HEK293 (cell line): ENCODE results near the gene PLLP.

Source experiments
- CTCF ChIA-PET: fragments of 350-600 bp; formaldehyde crosslinking; extraction: SDS; loops from one replicate; lab custom pipeline; 2021; ENCODE audit warnings: antibody characterized with exemption; lab: Yijun Ruan, JAX
- POLR2A ChIA-PET: fragments of 300-600 bp; formaldehyde crosslinking; extraction: SDS; loops from one replicate; lab custom pipeline; 2020; ENCODE audit warnings: antibody characterized with exemption, inconsistent platforms; lab: Yijun Ruan, JAX
- H3K27ac ChIP-seq: fragments of 200-500 bp; sonication (Bioruptor generic); 2 replicates; pipeline ENCODE4 v1.5.1; 2014; ENCODE audit warnings: low read depth, low read length, control low read depth, inconsistent platforms; ENCODE audit errors: extremely low read depth
- H3K36me3 ChIP-seq, 2 experiments: fragments of 200-500 bp in 1 of 2; sonication (Bioruptor generic) in 1 of 2; 1 replicate in 1 of 2; 2 replicates in 1 of 2; pipeline ENCODE4 v1.5.1; 2014 to 2017; ENCODE audit warnings: inconsistent platforms in 2 of 2, low read length in 2 of 2; ENCODE audit not compliant: control insufficient read depth in 2 of 2, insufficient read depth in 1 of 2
- H3K4me1 ChIP-seq: fragments of 200-500 bp; sonication (Bioruptor generic); 2 replicates; pipeline ENCODE4 v1.5.1; 2014; ENCODE audit warnings: mild to moderate bottlenecking, low read length, inconsistent platforms; ENCODE audit not compliant: control insufficient read depth, insufficient read depth
- H3K4me3 ChIP-seq: 2 replicates; pipeline ENCODE4 v1.5.1; 2011; ENCODE audit warnings: low read depth, mild to moderate bottlenecking, control low read depth, low read length, moderate library complexity
- H3K9me3 ChIP-seq: fragments of 200-500 bp; sonication (Bioruptor generic); 2 replicates; pipeline ENCODE4 v1.5.1; 2014; ENCODE audit warnings: low read depth, low read length, inconsistent platforms; ENCODE audit not compliant: control insufficient read depth, insufficient read depth
- BCL11B ChIP-seq: fragments of 450-650 bp; formaldehyde crosslinking; IDR thresholded peaks from 2 replicates; pipeline ENCODE4 v1.5.1; 2016; ENCODE audit warnings: low read depth, missing biosample characterization, missing genetic modification characterization
- CTCF ChIP-seq: fragments of 450-650 bp; formaldehyde crosslinking; IDR thresholded peaks from 2 replicates; pipeline ENCODE4 v1.5.1; 2016; ENCODE audit warnings: missing biosample characterization, missing genetic modification characterization
- HOXA7 ChIP-seq: sonication (generic); formaldehyde crosslinking; IDR thresholded peaks from 2 replicates; pipeline ENCODE4 v1.8.1; 2022; ENCODE audit warnings: missing genetic modification reagents, borderline replicate concordance
- PRDM1 ChIP-seq: fragments of 450-650 bp; formaldehyde crosslinking; IDR thresholded peaks from 2 replicates; pipeline ENCODE4; 2016; ENCODE audit warnings: missing biosample characterization, missing genetic modification characterization
- SCRT2 ChIP-seq: fragments of 450-650 bp; formaldehyde crosslinking; IDR thresholded peaks from 2 replicates; pipeline ENCODE4 v1.5.1; 2016; ENCODE audit warnings: missing biosample characterization, missing genetic modification characterization
- WT1 ChIP-seq: fragments of 450-650 bp; formaldehyde crosslinking; IDR thresholded peaks from 2 replicates; pipeline ENCODE4 v1.5.1; 2016; ENCODE audit warnings: missing biosample characterization, missing genetic modification characterization
- ZBTB10 ChIP-seq: fragments of 450-650 bp; formaldehyde crosslinking; IDR thresholded peaks from 2 replicates; pipeline ENCODE4 v1.5.1; 2016; ENCODE audit warnings: missing biosample characterization, missing genetic modification characterization
- ZBTB44 ChIP-seq: fragments of 450-650 bp; IDR thresholded peaks from 2 replicates; pipeline ENCODE4 v1.5.1; 2018; ENCODE audit warnings: missing biosample characterization, mild to moderate bottlenecking, missing genetic modification characterization
- ZBTB49 ChIP-seq: fragments of 450-650 bp; formaldehyde crosslinking; IDR thresholded peaks from 2 replicates; pipeline ENCODE4 v1.5.1; 2016; ENCODE audit warnings: missing biosample characterization, missing genetic modification characterization, low read depth
- ZBTB6 ChIP-seq: fragments of 450-650 bp; formaldehyde crosslinking; IDR thresholded peaks from 2 replicates; pipeline ENCODE4 v1.5.1; 2017; ENCODE audit warnings: missing biosample characterization, missing genetic modification characterization
- ZFP3 ChIP-seq: fragments of 450-650 bp; formaldehyde crosslinking; IDR thresholded peaks from 2 replicates; pipeline ENCODE4 v1.5.1; 2016; ENCODE audit warnings: low read depth, missing biosample characterization, missing genetic modification characterization
- ZNF112 ChIP-seq: fragments of 450-650 bp; formaldehyde crosslinking; IDR thresholded peaks from 2 replicates; pipeline ENCODE4 v1.5.0; 2017; ENCODE audit warnings: missing biosample characterization, missing genetic modification characterization
- ZNF114 ChIP-seq: fragments of 450-650 bp; formaldehyde crosslinking; IDR thresholded peaks from 2 replicates; pipeline ENCODE4 v1.5.0; 2017; ENCODE audit warnings: missing biosample characterization, missing genetic modification characterization
- ZNF140 ChIP-seq: fragments of 450-650 bp; formaldehyde crosslinking; IDR thresholded peaks from 2 replicates; pipeline ENCODE4 v1.5.1; 2016; ENCODE audit warnings: missing biosample characterization, missing genetic modification characterization
- ZNF155 ChIP-seq: fragments of 450-650 bp; formaldehyde crosslinking; IDR thresholded peaks from 2 replicates; pipeline ENCODE4 v1.5.1; 2016; ENCODE audit warnings: missing biosample characterization, missing genetic modification characterization
- ZNF19 ChIP-seq: fragments of 450-650 bp; formaldehyde crosslinking; IDR thresholded peaks from 2 replicates; pipeline ENCODE4; 2016; ENCODE audit warnings: missing biosample characterization, missing genetic modification characterization, low read depth
- ZNF292 ChIP-seq: fragments of 450-650 bp; formaldehyde crosslinking; IDR thresholded peaks from 2 replicates; pipeline ENCODE4 v1.5.1; 2016; ENCODE audit warnings: low read depth, missing biosample characterization, missing genetic modification characterization, borderline replicate concordance
- ZNF510 ChIP-seq: fragments of 450-650 bp; formaldehyde crosslinking; IDR thresholded peaks from 2 replicates; pipeline ENCODE4 v1.5.1; 2018; ENCODE audit warnings: mild to moderate bottlenecking, missing genetic modification characterization, missing biosample characterization; ENCODE audit not compliant: insufficient replicate concordance
- ZNF645 ChIP-seq: fragments of 450-650 bp; formaldehyde crosslinking; IDR thresholded peaks from 2 replicates; pipeline ENCODE4; 2016; ENCODE audit warnings: missing biosample characterization, missing genetic modification characterization
- ZNF785 ChIP-seq: fragments of 450-650 bp; formaldehyde crosslinking; IDR thresholded peaks from 2 replicates; pipeline ENCODE4 v1.5.1; 2016; ENCODE audit warnings: missing biosample characterization, missing genetic modification characterization
- ZNF843 ChIP-seq: fragments of 450-650 bp; formaldehyde crosslinking; IDR thresholded peaks from 2 replicates; pipeline ENCODE4 v1.5.1; 2016; ENCODE audit warnings: missing biosample characterization, missing genetic modification characterization

PLLP gene

GRCh38 chr16:57244767-57245471 lies 39.6 kb downstream of the PLLP start, which contains the start of gene ARL2BP (continued):
- TF ChIP-seq WT1 (tag by site-specific recombination) (peak; percentile 72), CTCF (tag by site-specific recombination) (peak; percentile 84), ZNF19 (tag by site-specific recombination) (no peak), ZNF114 (tag by site-specific recombination) (no peak), HOXA7 (CRISPR knock-in tag) (no peak), ZNF785 (tag by site-specific recombination) (no peak), ZNF292 (no peak), ZNF645 (tag by site-specific recombination) (no peak), SCRT2 (tag by site-specific recombination) (peak; percentile 72; the same call in 1 of the 2 replicates), ZBTB49 (tag by site-specific recombination) (no peak)

GRCh38 chr16:57244463-57244766 lies 40.1 kb downstream of the PLLP start:
- H3K9me3 ChIP-seq, result no peaks in the 10 kb centered on the region
- no peak overlapping the region; the same call in 1 of the 2 replicates for H3K27ac ChIP-seq
- peaks cover 25 to 28% of the 10 kb centered on the region in 2 experiments for H3K36me3 ChIP-seq
- CTCF ChIA-PET, result interaction anchor here (1.2 kb wide), 1 partner anchor 12 kb away, joined by 6 read pairs; no protein-coding TSS in a partner anchor
- no peak for TF ChIP-seq ZBTB49 (tag by site-specific recombination)
- TF ChIP-seq ZBTB6 (tag by site-specific recombination), result no peak
- no peak for TF ChIP-seq BCL11B (tag by site-specific recombination)
- no peak for TF ChIP-seq ZNF112 (tag by site-specific recombination)
- TF ChIP-seq ZNF510 (tag by site-specific recombination), result no peak
- TF ChIP-seq PRDM1 (tag by site-specific recombination), result no peak
- TF ChIP-seq ZNF140 (tag by site-specific recombination), result no peak
- TF ChIP-seq ZBTB44 (tag by site-specific recombination), result no peak
- TF ChIP-seq ZBTB10 (tag by site-specific recombination), result no peak
- TF ChIP-seq ZNF843, result no peak
- TF ChIP-seq ZFP3 (tag by site-specific recombination), result no peak
- no peak for TF ChIP-seq ZNF155 (tag by site-specific recombination)
- 0 out of 2 replicates have a peak, but pooled peaks cover 2% of the 10 kb centered on the region for H3K4me1 ChIP-seq
- peak overlapping the region; percentile 26 for H3K4me3 ChIP-seq
- POLR2A ChIA-PET, result interaction anchor here (0.8 to 2.7 kb wide), 6 partner anchors 22 to 58 kb away, joined by 3 to 12 read pairs (median 5); partner anchors contain the start of genes PLLP, PSME3IP1 and RSPRY1
